Large intestine (tissue), 3 donors: ENCODE data around the gene JMJD8. TPM values are rescaled to one million over a fixed set of nuclear protein-coding genes. Genes with fewer than 3 reads are reported as not detected.

Experiments used
- DNase-seq, 2 donors: peaks; one replicate each; pipeline versions ENCODE4 v3.0.0 to v3.0.0-alpha.2; 2013
- H3K27ac ChIP-seq: one replicate; pipeline ENCODE4 v1.5.1; 2013; ENCODE audit warnings: low read length
- H3K27me3 ChIP-seq: 2 replicates; pipeline ENCODE4 v1.6.1; 2013; ENCODE audit warnings: low read length; ENCODE audit not compliant: control insufficient read depth, insufficient read depth
- H3K36me3 ChIP-seq: 2 replicates; pipeline ENCODE4 v1.6.1; 2013; ENCODE audit warnings: low read length; ENCODE audit not compliant: control insufficient read depth, insufficient read depth
- H3K4me1 ChIP-seq: one replicate; pipeline ENCODE4 v1.6.1; 2013; ENCODE audit warnings: low read length; ENCODE audit not compliant: control insufficient read depth, insufficient read depth
- H3K4me3 ChIP-seq: one replicate; pipeline ENCODE4 v1.5.1; 2013; ENCODE audit warnings: low read length
- H3K9me3 ChIP-seq: one replicate; pipeline ENCODE4 v1.6.1; 2013; ENCODE audit warnings: mild to moderate bottlenecking, low read depth, low read length, moderate library complexity; ENCODE audit not compliant: control insufficient read depth
- WGBS: methylation state at CpG from one replicate; pipeline ENCODE4 v1.1.5; 2013; ENCODE audit warnings: low lambda C conversion rate; ENCODE audit not compliant: insufficient coverage; 5-methylcytosine and 5-hydroxymethylcytosine counted together
- polyA plus RNA-seq: library from polyadenylated mRNA; unstranded; fragments of 120-200 nt; gene quantifications from one replicate; pipeline ENCODE4 v1.2.1, GENCODE V29; 2013

The JMJD8 gene
- polyA plus RNA-seq, 1 donor, result 38.9 TPM

DNA sequence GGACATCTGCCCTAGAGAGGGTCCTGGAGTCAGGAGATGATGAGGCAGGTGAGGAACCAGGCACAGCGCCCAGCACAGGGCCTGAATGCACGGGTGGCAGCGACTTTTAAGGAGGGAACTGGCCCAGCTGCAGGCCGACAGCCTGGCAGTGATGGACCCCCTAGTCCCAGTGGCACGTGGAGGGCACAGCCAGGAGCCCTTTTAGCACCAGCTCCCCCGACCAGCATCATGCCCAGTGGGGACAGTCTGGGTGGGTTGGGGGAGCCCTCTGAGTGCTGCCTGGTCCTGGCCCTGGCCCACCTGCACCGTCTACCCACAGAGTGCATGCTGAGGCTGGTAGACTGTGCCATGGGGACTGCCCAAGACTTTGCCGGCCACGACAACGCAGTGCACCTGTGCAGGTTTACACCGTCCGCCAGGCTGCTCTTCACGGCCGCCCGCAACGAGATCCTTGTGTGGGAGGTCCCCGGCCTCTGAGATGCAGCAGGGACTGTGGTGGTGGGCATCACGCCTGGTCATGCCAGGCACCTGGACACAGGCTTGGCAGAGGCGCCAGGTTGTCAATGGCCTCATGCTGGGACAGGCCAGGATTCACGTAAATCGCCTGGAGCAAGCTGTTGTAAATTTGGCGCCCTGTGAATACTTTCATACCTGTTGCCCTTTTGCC, 16.9 kb downstream of the JMJD8 start:
- Histone ChIP-seq H3K27me3 (no peaks in the 10 kb centered on the region), H3K4me1 (peaks cover 14% of the 10 kb centered on the region), H3K27ac (peak overlapping the region; percentile 38), H3K4me3 (no peak overlapping the region), H3K9me3 (peaks cover 6% of the 10 kb centered on the region), H3K36me3 (peaks cover 38% of the 10 kb centered on the region)
- DNase-seq, result no peak
- WGBS, result no CpG with 5 or more reads among the region's 22 CpGs

DNA sequence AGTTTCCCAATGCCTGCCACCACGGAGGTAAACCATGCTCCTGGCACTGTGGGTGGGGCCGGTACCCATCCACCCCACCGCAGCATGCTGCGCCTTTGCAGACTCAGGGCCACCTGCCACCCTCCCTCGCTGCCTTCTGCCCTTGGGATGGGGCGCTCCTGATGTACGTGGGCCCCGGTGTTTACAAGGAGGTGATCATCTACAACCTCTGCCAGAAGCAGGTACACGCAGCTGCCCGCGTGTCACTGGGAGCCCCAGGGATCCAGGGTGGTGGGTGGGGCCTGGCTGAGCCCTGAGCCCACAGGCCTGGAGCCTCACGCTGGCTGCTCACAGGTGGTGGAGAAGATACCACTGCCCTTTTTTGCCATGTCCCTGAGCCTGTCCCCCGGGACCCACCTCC, 17.6 kb downstream of the JMJD8 start:
- no peak for DNase-seq
- WGBS, result no CpG with 5 or more reads among the region's 13 CpGs
- Histone ChIP-seq H3K4me1 (peaks cover 15% of the 10 kb centered on the region), H3K9me3 (peaks cover 6% of the 10 kb centered on the region), H3K27ac (no peak overlapping the region), H3K36me3 (peaks cover 36% of the 10 kb centered on the region), H3K4me3 (no peak overlapping the region), H3K27me3 (no peaks in the 10 kb centered on the region)

DNA sequence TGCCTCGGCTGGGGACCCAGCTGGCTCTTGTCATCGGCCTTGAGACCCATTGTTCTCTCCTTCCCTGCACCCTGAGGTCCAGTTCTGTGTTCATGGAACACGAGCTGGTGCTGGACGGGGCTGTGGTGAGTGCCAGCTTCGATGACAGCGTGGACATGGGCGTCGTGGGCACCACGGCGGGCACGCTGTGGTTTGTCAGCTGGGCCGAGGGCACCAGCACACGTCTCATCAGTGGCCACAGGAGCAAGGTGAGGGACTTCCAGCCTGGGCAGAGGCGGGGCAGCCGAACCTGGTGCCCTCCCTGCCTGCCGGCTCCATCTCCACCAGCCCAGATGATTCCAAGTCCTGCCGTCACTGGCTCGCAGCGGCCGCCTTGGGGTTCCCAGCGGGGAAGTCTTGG, 21.5 kb downstream of the JMJD8 start:
- Histone ChIP-seq H3K4me3 (no peak overlapping the region), H3K4me1 (peaks cover 11% of the 10 kb centered on the region), H3K27me3 (no peaks in the 10 kb centered on the region), H3K9me3 (peaks cover 4% of the 10 kb centered on the region), H3K36me3 (peaks cover 23% of the 10 kb centered on the region), H3K27ac (no peak overlapping the region)
- DNase-seq, result no peak
- WGBS, result no CpG with 5 or more reads among the region's 21 CpGs

DNA sequence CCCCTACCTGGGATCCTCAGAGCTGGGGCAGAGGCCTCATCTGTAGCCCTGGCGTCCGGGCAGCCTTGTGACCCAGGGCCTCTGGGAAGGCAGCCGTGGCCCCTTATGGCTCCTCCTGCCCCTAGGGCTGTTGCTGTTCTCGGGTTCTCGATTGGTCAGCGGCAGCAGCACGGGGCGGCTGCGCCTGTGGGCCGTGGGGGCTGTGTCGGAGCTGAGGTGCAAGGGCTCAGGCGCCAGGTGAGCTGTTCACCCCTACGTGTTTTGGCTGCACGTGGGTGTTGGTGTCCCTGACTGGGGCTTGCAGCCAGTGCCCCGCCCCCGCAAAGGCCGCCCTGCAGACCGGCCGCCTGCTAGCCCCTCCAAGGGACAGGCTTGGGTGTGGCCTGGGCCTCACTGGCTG, 22.0 kb downstream of the JMJD8 start:
- H3K9me3 ChIP-seq, result peaks cover 4% of the 10 kb centered on the region
- no CpG with 5 or more reads among the region's 19 CpGs for WGBS
- H3K27ac ChIP-seq, result no peak overlapping the region
- no peak overlapping the region for H3K4me3 ChIP-seq
- H3K36me3 ChIP-seq, result peaks cover 25% of the 10 kb centered on the region
- H3K27me3 ChIP-seq, result no peaks in the 10 kb centered on the region
- peaks cover 8% of the 10 kb centered on the region for H3K4me1 ChIP-seq
- DNase-seq, result no peak

DNA sequence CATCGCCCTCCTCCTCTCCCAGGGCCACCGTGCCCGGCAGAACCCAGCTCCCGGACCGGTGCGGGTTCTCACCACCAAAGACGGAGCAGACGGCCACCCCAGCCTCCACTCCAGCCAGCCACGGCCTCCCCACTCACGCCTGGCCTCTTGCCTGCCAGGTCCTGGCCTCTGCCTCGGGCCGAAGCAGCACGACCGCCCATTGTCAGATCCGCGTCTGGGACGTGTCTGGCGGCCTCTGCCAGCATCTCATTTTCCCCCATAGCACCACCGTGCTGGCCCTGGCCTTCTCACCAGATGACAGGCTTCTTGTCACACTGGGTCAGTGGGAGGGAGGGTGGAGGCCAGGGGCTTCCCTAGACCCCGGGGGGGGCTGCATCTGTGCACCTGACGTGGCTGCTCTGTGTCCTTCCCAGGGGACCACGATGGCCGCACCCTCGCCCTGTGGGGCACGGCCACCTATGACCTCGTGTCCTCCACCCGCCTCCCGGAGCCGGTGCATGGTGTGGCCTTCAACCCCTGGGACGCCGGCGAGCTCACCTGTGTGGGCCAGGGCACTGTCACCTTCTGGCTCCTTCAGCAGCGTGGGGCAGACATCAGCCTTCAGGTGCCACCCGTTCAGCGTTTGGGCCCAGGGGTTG, 22.8 kb downstream of the JMJD8 start:
- Histone ChIP-seq H3K36me3 (peaks cover 26% of the 10 kb centered on the region), H3K4me3 (no peak overlapping the region), H3K27ac (no peak overlapping the region), H3K9me3 (peaks cover 4% of the 10 kb centered on the region), H3K4me1 (peaks cover 8% of the 10 kb centered on the region), H3K27me3 (no peaks in the 10 kb centered on the region)
- no peak for DNase-seq
- no CpG with 5 or more reads among the region's 35 CpGs for WGBS

DNA sequence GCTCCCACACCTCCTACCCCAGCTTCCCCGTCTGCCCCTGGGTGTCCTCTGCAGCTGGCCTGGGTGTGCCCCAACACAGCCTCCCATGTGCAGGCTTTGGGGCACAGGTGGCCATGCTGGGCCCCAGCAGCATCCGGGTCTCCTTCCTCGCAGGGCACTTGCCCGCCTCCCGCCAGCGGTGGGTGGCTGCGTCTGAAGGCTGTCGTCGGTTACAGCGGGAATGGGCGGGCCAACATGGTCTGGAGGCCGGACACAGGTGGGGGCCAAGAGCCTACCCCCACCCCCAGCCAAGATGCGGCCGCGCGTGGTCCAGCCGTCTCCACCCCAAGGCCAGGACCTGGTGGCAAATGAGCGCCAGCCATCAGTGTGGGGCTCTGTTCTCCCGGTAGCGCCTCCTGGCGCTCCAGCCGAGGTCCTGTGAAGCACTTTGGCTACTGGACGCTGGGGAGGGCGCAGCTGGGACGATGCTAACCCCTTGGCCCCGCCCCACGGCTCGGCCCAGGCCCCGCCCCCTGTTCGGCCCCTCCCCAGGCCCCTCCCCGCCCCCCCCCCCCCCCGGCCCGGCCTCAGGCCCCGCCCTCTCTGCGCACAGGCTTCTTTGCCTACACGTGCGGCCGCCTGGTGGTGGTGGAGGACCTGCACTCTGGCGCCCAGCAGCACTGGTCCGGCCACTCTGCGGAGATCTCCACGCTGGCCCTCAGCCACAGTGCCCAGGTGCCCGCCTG, 23.5 kb downstream of the JMJD8 start:
- DNase-seq, result peak; percentile 71 to 72
- Histone ChIP-seq H3K9me3 (peaks cover 4% of the 10 kb centered on the region), H3K4me3 (no peak overlapping the region), H3K27ac (no peak overlapping the region), H3K36me3 (peaks cover 27% of the 10 kb centered on the region), H3K4me1 (peaks cover 8% of the 10 kb centered on the region), H3K27me3 (no peaks in the 10 kb centered on the region)
- WGBS, result no CpG with 5 or more reads among the region's 43 CpGs

DNA sequence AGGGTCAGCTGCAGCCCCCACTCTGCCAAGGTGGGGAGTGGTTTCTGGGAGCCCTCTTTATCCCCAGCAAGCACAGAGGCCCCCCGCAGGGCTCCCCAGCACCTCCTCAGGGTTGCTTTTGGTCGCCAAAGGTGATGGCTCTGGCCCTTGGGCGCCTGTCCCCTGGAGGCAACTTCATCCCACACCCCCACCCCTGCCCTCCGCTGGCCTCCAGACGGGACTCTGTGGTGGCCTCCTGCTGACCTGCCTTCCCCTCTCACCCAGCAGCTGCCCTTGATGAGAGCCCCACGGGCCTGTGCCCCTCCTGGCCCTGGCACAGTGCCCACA, 24.0 kb downstream of the JMJD8 start:
- Histone ChIP-seq H3K4me3 (no peak overlapping the region), H3K9me3 (peaks cover 4% of the 10 kb centered on the region), H3K4me1 (peaks cover 8% of the 10 kb centered on the region), H3K27ac (no peak overlapping the region), H3K27me3 (no peaks in the 10 kb centered on the region), H3K36me3 (peaks cover 27% of the 10 kb centered on the region)
- no peak for DNase-seq
- no CpG with 5 or more reads among the region's 6 CpGs for WGBS

DNA sequence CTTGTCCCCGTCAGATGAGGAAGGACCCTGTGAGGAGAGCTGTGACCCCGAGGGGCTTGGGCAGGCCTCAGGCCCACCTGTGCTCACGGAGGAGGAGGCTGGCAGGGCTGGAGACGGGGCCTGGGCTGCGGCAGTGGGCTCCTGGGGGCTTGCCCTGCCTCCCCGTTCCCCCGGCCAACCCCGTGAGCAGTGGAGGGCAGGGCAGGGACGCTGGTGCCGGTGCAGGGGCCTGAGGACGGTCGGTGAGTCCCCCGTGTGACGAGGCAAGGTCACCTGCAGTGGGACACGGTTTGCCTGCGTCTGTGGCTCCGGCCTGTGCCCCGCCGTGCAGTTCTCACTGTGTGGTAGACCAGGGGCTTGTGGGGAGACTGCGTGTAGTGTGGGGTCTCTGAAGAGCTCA, 24.5 kb downstream of the JMJD8 start:
- WGBS, result no CpG with 5 or more reads among the region's 20 CpGs
- peaks cover 30% of the 10 kb centered on the region for H3K36me3 ChIP-seq
- no peak for DNase-seq
- H3K27ac ChIP-seq, result no peak overlapping the region
- no peaks in the 10 kb centered on the region for H3K27me3 ChIP-seq
- peaks cover 8% of the 10 kb centered on the region for H3K4me1 ChIP-seq
- no peak overlapping the region for H3K4me3 ChIP-seq
- peaks cover 4% of the 10 kb centered on the region for H3K9me3 ChIP-seq

DNA sequence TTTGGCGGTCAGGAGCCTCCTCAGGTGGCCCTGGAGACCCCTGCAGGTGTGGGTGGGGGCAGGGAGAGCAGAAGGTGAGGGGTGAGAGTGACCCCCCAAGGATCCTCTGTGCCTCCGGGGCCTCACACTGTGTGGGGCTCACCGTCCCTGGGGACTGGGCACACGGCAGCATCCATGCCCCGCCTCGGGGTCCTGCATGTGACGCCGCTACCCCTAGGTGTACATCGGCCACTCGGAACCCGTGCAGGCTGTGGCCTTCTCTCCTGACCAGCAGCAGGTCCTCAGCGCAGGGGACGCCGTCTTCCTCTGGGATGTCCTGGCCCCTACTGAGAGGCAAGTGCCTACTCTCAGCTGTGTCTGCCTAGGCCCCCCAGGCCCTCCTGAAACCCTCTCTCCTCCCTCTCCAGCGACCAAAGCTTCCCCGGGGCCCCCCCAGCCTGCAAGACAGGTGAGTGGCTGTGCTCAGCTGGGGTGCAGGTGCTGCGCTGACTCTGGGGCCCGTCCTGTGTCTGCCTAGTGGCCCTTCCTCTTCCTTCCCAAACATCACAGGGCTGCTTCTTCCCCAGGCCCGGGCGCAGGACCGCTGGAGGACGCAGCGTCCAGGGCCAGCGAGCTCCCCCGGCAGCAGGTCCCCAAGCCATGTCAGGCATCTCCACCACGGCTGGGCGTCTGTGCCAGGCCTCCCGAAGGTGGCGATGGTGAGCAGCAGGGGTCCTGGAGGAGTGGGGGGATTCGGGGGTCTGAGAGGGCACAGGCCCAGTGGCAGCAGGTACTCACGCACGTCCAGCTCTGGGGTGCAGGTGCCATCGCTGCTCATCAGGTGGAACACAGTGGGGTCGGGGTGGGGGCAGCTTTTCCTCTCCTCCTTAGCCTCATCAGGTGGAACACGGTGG, 25.2 kb downstream of the JMJD8 start:
- no peaks in the 10 kb centered on the region for H3K27me3 ChIP-seq
- H3K27ac ChIP-seq, result no peak overlapping the region
- DNase-seq, result no peak
- WGBS, result no CpG with 5 or more reads among the region's 35 CpGs
- H3K36me3 ChIP-seq, result peaks cover 31% of the 10 kb centered on the region
- H3K4me1 ChIP-seq, result peaks cover 8% of the 10 kb centered on the region
- H3K4me3 ChIP-seq, result no peak overlapping the region
- H3K9me3 ChIP-seq, result peaks cover 4% of the 10 kb centered on the region

DNA sequence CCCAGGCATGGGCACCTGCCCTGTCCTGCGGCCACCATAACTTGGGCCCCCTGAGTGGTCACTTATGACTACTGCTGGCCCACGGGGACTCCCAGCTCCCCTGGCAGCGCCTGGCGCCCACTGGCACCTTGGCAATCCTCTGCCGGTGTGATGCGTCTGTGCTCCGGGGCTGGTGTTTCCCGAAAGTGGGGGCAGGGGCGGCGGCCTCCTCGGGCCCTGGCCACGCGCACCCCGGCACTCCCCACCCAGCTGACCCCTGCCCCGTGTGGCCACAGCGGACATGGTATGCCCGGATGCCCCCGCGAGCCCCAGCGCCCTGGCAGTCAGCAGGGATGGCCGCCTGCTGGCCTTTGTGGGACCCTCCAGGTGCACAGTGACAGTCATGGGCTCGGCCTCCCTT, 26.6 kb downstream of the JMJD8 start:
- no peak overlapping the region for H3K27ac ChIP-seq
- DNase-seq, result no peak
- no CpG with 5 or more reads among the region's 22 CpGs for WGBS
- peaks cover 8% of the 10 kb centered on the region for H3K4me1 ChIP-seq
- H3K27me3 ChIP-seq, result no peaks in the 10 kb centered on the region
- H3K36me3 ChIP-seq, result peaks cover 34% of the 10 kb centered on the region
- H3K4me3 ChIP-seq, result no peak overlapping the region
- peaks cover under 1% of the 10 kb centered on the region for H3K9me3 ChIP-seq
